Posterior vena cava (tissue), 2 donors: Measurements from ENCODE around the gene RESF1. TPM values are rescaled to one million over a fixed set of nuclear protein-coding genes. Genes with fewer than 3 reads are reported as not detected.

Source experiments
- DNase-seq: peaks from one replicate; pipeline ENCODE4 v3.0.0-alpha.2; 2020; ENCODE audit warnings: low spot score
- intact Hi-C, 2 donors: fragments of 100-400 bp; cut with DNase I; formaldehyde crosslinking; loops; one replicate each; pipeline versions ENCODE4 v1.14.1 to v1.14.2; 2022 to 2023
- total RNA-seq, 2 donors: library from RNA; stranded (reverse); fragmentation: NEBNext Ultra II Directional; extraction: Animal tissue kit (Norgen Biotek cat#: 25700); gene quantifications; one replicate each; pipeline ENCODE4 v1.2.1, GENCODE V29; 2021
- donor health status: DM: yes; HTN: yes; CAD: no.
- donor health status: DM: yes; HTN: yes; CAD: no.

RESF1 gene
- total RNA-seq, 2 donors from 2014 or later: 46.4 to 51.0 TPM

DNA sequence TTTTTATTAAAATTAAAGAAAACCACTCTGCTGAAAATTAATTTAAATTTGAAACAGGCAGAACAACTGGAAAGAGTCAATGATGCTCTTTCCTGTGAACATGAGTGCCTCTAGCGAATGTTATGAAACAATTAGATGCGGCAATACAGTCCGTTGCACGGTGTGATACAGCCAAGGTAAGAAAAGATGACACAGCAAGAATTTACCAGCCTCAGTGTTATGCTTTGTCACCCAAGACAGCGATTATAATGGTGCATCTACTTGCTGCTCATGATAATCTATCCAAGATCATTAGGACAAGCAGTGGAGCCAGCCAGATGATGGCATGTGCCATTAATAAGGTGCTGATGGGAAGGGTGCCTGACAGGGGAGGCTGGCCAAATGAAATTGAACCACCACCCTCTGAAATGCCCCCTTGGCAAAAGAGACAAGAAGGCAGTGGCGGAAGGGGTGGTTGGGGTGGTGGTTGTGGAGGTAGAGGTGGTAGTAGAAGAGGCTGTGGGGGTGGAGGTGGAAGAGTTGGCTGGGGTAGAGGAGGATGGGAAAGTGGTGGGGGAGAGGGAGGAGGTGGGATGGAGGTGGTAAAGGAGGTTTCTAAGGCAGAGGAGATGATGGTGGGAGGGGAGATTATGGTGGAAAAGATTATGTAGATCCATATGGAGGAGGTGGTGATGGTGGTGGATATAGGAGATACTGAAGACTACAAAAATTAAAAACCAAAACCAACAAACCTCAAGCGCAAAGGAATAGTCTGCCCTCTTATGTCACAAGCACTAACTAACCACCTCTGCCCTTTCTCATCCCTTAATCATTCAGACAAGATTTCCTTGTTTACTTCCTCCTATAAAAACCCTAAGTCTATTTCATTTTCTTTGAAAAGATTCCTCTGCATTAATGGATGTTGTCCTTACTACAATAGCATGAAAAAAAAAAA is 4.0 kb upstream of the RESF1 start:
- intact Hi-C loops: no loop called here
- DNase-seq: no peak

DNA sequence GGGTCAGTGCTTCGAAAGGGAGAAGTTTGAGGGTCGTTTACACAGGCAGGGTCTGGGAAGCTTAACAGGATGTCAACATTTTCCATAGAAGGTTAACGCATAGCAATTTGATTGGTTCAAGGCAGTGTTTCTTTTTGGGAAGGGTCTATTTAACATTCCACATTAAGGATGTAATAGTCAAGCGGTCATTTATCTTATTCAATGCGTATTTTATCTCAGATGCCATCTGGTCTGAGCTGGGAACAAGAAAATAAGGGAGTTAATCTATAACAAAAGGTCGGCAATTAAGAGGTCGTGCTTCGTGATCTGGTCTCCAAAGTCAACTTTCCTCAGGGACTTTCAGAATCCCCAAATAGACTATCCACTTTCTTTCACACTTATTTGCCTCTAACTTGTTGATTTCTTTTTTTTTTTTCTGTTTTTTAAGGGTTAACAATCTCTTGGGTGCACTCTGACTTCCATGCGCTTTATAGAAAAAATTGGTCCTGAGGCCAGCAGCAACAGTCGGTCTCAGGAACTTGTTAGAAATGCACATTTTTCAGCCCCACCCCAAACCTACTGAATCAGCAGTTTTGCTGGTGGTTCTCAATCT is 550 bp upstream of the RESF1 start:
- intact Hi-C loops: no loop called here
- no peak for DNase-seq

DNA sequence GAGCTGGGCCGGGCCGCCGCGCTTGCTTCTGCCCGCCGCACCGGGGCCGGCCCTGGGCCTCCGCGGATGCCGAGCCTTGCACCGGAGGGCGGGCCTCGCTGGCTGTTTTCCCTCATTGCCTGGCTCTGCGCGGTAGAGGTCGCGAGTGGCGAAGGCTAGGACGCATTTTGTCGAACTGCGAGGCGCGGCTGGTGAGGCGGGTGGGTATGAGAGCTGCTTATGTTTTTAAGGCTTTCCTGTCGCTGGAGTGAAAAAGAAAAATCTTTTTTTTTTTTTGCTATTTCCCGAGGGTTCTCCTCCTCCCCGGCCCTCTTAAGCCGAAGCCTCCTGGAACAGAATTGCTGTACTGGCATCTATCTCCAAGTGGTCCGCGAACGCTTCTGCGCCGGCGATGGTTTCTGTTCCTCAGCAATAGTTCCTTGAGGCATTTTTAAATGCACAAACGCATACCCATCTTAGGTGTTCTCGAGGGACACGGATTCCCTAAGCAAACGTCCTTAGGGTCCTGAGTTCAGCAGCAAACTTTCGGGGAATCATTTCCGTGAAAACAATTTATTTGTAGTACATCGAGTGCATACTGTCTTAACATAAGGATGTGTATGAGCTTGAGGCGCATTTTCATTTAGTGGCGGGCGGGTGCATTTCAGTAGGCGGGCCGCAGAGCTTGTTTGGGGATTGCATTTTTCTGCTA is 631 bp downstream of the RESF1 start:
- intact Hi-C loops: no loop called here
- peak; percentile 87 for DNase-seq

DNA sequence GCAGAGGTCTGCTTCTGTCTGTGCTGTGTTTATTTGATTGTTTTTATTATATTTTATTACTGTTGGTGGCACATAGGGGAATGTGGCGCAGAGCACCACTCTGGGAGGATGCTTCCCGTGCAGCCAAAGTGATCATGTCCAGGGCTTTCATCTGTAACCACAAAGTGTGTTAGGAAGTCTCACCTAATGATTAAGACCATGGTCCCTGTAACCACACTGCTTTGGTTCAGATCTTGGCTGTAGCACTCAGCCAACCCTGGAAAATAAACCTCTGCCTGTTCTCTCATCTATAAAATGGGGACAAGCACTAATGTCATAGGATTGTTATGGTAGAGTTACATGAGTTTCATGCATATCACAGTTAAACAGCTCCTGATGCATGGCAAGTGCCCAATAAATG is 1.9 kb downstream of the RESF1 start:
- DNase-seq: no peak
- intact Hi-C loops: no loop called here

DNA sequence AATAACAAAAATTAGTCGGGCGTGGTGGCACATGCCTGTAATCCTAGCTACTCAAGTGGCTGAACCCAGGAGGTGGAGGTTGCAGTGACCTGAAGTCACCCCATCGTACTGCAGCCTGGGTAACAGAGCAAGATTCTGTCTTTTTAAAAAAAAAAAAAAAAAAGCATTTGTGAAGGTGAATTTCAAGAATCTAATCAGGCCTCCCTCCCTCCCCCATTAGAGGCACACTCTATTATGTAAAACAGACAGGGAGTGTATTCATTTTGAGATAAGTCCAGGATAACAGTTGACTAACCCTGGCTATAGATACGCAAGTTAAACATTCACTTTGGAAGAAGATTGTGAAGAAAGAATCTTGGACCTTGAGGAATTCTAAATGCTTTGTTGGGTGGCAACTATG is 2.9 kb downstream of the RESF1 start:
- DNase-seq: no peak
- intact Hi-C loops: no loop called here

DNA sequence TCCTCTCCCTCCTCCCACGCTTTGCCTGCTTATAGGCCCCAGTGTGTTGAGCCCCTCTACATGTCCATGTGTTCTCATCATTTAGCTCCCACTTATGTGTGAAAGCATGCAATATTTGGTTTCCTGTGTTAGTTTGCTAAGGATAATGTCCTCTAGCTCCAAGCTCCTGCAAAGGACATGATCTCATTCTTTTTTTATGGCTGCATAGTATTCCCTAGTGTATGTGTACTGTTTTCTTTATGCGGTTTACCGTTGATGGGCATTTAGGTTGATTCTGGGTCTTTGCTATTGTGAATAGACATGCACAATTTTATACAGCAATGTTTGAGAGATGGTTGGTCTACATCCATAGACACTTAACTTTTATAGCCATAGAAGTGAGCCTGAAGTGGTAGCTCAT is 5.1 kb downstream of the RESF1 start:
- DNase-seq: no peak
- intact Hi-C loops: no loop called here

DNA sequence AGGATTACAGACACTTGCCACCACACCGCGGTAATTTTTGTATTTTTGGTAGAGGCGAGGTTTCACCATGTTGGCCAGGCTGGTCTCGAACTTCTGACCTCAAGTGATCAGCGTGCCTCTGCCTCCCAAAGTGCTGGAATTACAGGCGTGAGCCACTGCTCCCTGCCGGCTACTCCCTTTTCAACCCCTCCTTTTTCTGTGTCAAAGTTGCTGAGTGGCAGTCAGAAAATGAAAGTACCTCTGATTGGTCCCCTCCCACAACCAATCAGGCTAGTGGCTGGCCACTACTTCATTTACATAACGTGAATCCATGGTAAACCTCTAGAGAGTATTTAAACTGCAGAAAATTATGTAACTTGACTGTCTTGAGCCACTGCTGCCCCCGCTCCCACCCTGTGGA is 5.9 kb downstream of the RESF1 start:
- no peak for DNase-seq
- intact Hi-C loops: no loop called here

DNA sequence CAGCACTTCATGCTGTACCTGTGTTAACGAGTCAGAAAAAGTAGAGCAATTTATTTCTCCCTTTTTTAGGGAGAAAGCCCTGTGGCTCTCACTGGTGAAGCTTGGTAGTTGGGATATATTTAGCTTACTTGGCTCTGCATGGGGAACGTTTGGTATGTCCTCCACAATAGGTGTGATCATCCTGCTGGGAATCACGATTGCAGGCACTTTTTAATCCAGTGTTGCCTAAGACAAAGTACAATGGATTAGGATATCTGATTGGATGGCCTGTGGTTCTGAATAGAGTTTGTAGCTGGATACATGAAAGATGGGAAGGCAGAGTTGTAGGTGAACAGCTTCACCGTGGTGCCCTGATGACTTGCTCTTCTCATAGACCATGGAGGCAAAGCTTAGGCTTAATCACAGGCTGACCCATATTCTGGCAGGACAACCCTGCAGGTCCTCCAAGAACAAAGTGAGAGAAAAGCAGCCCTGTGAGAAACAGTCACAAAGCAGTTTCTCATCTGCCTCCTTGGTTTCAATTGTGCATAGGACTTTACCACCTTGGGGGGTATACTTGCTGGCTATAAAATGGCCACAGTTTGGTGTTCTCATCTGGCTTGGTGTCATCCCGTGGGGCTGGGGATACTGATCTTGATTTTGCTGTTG is 7.5 kb downstream of the RESF1 start:
- intact Hi-C loops: no loop called here
- no peak for DNase-seq

DNA sequence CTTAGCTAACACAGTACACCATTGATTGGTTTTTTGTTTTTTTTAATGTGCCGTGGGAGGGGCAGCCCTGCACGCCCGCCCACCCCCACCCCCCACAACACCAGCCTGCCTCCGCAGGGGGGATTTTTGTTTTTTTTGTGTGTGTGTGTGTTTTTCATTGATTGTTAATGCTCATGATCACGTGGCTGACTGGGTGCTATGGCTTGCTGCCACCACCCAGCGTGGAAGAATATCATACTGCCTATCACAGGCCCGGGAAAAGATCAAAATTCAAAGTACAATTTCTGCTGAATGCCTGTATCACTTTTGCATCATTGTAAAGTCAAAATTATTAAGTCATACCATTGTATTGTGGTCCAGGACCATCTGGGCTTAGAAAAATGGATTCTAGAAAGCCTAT is 8.3 kb downstream of the RESF1 start:
- intact Hi-C loops: no loop called here
- DNase-seq: no peak

DNA sequence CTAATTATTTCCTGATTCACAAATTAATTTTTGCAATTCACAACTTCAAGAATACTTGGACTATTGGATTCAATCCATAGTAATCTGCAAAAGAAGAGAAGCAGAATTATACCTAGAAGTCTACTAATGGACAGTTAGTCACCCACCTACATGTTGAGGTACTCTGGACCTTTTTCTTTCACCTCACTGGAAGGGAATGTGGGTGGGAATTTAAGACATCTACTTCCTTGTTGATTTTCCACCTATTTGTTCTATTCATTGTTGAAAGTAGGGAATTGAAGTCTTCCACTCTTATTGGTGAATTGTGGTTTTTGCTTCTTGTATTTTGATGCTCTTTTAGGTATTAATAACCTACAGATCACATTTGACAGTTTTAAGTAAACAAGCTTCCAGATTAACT is 11.0 kb downstream of the RESF1 start:
- DNase-seq: no peak
- intact Hi-C loops: no loop called here

DNA sequence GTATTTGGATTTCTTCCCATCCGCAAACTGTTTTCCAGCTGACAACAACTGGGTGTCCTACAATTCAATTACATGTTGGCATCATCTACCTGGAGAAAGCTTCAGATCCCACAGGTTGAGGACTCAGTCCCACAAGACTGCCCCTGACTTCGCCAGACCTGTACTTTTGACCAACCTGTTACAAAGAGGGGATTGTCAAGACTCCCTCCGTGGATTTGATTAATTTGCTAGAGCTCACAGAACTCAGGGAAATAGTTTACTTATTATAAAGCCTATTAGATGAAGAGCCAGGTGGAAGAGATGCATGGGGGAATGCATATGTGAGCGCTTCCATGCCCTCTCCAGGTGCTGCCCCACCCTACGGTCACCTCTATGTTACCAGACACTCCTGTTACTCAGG is 14.6 kb downstream of the RESF1 start:
- no peak for DNase-seq
- intact Hi-C loops: no loop called here

DNA sequence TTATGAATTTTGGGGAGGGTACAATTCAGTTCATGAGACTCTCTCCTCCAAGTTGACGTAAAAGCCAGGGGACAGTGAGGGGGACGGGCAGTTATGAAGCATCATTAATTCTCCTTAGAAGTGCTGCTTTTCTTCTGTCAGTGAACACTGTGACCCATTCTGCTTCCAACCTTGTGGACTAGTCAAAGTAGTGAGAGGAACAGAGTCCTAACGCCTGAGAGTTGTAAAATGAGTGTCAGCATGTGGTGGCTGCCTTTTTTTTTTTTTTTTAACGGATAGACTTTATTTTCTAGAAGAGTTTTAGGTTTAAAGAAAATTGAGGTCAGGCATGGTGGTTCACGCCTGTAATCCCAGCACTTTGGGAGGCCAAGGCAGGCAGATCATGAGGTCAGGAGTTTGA is 15.5 kb downstream of the RESF1 start:
- intact Hi-C loops: no loop called here
- DNase-seq: no peak

DNA sequence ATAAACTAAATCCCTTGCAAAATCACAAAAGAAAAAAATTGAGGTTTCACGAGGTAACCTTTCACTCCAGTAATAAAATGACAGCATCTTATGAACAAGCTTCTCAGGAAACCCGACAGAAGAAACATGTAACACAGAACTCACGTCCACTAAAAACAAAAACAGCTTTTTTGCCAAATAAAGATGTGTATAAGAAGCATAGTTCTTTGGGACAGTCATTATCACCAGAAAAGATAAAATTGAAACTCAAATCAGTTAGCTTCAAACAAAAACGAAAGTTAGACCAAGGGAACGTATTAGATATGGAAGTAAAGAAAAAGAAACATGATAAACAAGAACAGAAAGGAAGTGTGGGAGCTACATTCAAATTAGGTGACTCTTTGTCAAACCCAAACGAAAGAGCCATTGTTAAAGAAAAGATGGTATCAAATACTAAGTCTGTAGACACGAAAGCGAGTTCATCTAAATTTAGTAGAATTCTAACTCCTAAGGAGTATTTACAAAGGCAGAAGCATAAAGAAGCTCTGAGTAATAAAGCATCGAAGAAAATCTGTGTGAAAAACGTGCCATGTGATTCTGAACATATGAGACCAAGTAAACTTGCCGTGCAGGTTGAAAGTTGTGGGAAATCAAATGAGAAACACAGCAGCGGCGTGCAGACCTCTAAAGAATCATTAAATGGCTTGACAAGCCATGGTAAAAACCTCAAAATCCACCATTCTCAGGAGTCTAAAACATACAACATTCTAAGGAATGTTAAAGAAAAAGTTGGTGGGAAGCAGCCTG is 25.8 kb downstream of the RESF1 start:
- intact Hi-C loops: no loop called here
- no peak for DNase-seq

DNA sequence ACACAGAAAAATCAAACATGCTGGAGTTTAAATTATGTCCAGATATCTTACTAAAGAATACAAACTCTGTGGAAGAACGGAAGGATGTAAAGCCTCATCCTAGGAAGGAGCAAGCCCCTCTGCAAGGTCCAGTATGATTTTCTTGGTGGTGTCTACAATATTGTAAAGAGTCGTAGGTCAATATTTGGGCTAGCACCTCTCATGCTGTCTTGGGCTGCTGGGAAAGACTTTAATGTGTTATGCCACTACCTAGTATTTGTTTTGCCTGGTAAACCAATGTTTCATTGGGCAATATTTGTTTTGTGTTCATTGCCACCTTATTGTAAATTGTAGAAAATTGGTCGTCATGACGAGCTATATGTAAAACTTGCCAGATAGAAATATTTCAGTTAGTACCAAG is 26.6 kb downstream of the RESF1 start:
- DNase-seq: no peak

DNA sequence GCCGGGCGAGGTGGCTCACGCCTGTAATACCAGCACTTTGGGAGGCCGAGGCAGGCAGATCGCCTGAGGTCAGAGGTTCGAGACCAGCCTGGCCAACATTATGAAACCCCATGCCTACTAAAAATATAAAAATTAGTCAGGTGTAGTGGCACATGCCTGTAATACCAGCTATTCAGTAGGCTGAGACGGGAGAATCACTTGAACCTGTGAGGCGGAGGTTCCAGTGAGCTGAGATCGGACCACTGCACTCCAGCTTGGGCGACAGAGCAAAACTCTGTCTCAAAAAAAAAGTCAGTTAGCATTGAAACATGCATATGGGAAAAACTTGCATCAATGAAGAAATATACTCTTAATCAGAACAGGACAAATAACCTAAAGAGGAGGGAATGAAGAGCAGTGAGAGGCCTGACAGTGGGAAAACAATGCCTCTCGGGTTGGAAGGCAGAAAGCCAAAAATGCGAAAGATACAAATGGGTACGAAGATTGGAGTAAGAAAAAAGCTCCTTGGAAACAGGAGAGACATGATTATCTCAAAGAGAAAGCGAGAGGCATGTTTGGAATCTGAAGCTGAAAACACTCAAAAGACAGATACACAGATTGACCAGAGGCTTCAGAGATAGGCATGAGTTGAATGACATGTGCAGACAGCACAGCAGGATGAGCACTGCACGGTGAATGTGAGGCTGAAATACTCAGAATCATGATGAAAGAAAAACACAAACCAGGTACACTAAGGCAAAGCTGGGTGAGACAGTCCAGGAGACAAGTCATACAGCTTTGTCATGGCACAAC is 30.6 kb downstream of the RESF1 start:
- no peak for DNase-seq
- intact Hi-C loops: no loop called here

More for the DNA sequence above, 26.6 kb downstream of the RESF1 start:
- intact Hi-C loops: no loop called here

DNA sequence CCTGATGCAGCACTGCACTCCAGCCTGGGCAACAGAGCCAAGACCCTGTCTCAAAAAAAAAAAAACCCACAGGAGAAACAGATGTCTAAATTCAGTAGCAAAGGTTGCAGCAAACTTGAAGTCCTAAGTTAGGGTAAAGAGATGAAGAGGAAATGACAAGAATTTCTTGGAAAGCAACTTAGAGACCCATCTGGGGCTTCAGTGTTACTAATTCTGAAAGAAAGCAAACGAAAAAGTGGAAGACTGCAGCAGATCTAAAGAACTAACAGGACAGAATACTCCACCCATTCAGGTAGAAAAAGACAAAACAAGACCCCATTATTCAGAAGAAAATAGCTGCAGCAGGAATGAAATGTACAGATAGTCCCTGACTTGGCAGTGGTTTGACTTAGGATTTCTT is 31.9 kb downstream of the RESF1 start:
- intact Hi-C loops: no loop called here
- DNase-seq: no peak

DNA sequence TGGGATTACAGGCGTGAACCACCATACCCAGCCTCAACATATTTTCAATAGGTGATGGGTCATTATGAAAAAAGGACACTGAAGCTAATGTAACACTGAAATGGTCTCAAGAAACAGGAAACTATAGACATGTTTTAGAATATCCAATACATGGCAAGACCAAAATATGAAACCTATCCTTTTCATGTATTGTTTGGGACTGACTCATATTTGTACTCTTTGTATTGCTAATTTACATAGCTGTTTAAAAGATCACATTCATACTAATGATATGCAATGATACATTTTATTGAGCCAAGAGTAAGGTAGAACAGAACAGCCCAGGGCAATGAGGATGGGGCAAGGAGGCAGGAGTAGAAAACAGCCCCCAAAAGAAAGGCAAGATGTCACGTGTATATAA is 32.6 kb downstream of the RESF1 start:
- intact Hi-C loops: no loop called here
- no peak for DNase-seq

DNA sequence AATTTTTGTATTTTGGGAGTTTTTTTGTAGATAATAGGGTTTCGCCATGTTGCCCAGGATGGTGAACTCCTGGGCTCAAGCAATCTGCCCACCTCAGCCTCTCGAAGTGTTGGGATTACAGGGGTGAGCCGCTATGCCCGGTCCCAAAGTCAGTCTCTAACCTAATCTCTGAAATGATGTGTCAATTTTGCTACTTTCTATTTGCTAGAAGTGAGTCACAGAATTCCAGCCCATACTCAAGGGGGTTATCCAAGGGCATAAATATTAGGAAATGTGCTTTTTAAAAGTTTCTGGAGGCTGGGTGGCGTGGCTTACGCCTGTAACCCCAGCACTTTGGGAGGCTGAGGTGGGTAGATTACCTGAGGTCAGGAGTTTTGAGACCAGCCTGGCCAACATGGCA is 40.5 kb downstream of the RESF1 start:
- no peak for DNase-seq
- intact Hi-C loops: no loop called here
